Occipital lobe (tissue), 2 donors: Measurements from ENCODE around the gene ZNF219. TPM values are rescaled to one million over a fixed set of nuclear protein-coding genes. Genes with fewer than 3 reads are reported as not detected.
A peak's percentile ranks its signal among the peaks of the same experiment; 100 is the strongest.

Experiments used
- DNase-seq: peaks from one replicate; lab custom pipeline; 2025; lab: John Stamatoyannopoulos, UW
- total RNA-seq: library from RNA; depleted of rRNA; stranded (reverse); fragments of >200 nt; gene quantifications from one replicate; pipeline ENCODE4 v1.2.3, GENCODE V29; 2014

Gene ZNF219
- total RNA-seq, 1 donor from 2014 or later, result 9.7 TPM

DNA sequence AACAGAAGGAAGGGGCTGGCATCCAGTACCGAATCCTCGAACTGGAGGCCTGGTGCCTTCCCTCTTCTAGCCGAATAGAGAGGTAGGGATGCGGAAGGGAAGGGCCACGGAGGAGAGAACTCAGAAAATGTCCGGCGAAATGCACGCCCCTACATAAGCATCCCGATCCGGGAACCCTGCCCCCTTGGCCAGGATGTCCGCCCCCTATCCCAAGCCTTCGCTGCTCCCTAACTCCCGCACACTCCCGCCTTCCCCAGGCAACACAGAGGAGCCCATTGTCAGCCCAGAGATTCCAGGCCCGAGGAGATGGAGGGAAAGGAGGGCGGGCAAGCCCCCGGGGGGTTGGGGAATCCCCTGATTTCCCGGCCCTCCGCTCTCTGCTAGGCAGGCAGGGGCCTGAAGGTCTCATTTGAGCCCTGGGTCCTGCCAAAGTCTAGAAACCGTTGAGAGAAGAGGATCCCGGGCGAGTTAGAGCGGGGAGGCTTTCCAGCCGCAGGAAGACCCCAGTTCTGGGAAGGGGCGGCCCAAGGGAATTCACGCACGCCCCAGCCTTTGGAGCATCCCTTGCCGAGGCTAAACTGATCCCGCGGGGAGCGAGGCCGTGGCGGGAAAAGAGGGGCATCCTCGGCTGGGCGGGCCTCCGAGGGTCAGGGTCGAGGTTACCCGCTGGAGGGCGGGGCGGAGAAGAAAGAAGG is 28.9 kb downstream of the ZNF219 start:
- peak; percentile 38 for DNase-seq

DNA sequence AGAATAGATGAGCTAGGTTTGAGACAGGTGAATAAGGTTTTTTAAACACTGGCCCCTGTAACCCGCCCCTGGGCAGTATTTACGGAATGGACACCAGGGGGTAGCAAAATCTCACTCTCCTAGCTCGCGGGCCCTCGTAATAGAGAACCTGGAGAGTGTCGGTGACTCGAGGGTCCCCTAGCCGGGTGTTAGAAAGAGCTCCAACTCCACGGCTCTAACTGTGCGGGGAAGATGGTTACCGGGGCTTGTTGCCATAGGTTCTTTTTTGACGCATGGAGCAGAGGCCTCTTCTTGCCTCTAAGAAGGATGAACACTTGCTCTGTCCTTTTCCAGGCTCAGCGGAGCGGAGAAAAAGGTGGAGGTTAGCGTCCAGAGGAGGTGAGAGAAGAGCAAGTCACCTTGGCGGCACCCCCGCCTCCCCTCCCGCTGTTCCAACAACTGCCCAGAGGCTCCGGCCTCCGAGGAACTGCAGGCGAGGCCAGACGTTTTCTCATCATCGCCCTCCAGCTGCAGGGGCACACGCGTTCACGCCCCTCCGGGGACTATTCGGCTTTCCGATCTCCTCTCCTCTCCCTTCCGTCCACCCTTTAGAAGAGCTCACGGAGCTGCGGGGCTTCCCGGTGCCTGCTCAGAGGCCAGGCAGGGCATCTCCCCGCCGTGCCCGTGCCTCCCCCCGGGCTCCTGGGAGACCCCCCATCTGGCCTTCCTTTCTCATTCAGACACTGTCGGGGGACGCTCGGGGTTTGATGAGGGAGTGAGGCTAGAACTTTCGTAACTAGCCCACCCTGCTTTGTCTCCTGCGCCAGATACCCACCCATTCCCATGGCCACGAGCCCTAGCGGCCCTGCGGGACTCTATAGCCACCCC is 29.7 kb downstream of the ZNF219 start:
- DNase-seq, result peak; percentile 14

- no peak for DNase-seq
Observed at GRCh38 chr14:21066882-21067502, 31.5 kb downstream of the ZNF219 start.

DNA sequence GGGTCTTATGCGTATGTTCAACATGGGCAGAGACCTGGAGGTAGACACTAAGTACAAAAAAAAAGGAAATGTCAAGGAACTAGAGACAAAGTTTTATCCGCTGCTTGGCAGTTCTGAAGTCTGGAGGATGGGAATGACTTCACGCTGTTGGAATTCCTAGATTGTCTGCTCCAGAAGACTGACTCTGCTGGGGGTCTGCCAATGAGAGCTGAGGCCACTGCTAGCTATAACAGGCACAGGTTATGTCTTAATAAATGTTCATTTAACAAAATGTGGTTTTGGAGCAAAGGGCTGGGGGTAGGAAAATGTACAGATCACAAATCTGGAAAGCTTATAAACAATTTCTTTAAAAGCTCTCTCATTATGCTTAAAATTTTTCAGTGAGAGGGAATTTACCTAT is 35.0 kb downstream of the ZNF219 start:
- DNase-seq, result no peak

GRCh38 chr14:21061347-21061668 is 37.1 kb downstream of the ZNF219 start:
- DNase-seq, result no peak

DNA sequence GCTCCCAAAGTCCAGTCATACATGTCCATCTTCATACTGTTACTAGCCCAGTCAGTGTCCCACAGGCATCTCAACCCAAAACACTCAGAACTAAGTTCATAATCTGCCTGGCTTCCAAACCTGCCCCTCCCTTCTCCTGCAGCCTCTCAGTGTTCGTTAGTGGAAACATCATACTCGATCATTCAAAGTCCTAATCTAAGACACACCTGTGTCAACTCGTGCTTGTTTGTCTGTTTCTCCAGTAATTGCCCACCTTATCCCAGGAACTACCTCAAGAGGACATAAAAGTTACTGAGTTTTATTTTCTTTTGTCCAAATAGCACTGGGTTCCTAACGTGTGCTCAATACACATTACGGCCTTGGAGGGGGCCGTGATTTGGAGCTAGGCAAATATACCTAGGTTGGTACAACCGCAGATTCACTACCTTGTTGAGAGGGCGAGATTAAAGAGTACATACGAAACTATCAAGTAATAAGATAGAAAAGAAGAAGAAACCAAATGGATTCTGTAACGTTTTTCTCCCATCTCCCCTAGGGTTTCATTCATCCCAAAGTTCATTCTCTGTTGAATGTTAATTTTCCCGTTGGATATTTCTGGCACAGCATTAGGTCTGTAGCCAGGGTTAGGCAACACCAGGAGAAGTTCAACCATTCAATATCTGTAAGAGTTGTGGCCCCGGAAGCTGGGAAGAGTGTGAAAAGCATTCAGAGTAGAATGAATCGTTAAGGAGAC is 37.7 kb downstream of the ZNF219 start:
- no peak for DNase-seq

GRCh38 chr14:21059842-21060613 is 38.4 kb downstream of the ZNF219 start:
- DNase-seq, result no peak

DNA sequence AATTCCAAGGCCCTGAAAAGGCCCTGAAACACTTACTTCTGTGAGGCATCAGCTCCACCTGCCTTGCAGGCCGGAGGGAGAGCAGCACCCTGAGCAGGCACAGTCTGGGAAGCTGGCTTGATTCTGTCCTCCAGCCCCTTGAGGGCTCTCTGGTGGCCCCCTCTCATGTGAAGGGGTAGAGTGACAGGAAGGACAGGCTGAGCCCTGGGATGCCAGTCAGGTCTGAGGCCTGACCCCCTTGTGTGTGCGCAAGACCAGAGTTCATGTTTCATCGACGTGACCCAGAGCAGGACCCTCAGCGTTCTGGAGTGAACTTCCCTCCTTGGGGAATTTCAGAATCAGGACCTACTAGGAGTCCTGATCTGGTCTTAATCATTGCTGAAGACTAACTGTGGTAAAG is 39.6 kb downstream of the ZNF219 start:
- DNase-seq, result no peak

GRCh38 chr14:21057803-21058675 is 40.4 kb downstream of the ZNF219 start, which contains the start of gene RNASE8:
TSS of gene RNASE8 (plus strand) at chr14:21057822. CDS start at chr14:21057893, 71 bp downstream.
- DNase-seq, result no peak

- no peak for DNase-seq
Observed at GRCh38 chr14:21056520-21057163, 41.8 kb downstream of the ZNF219 start.

DNA sequence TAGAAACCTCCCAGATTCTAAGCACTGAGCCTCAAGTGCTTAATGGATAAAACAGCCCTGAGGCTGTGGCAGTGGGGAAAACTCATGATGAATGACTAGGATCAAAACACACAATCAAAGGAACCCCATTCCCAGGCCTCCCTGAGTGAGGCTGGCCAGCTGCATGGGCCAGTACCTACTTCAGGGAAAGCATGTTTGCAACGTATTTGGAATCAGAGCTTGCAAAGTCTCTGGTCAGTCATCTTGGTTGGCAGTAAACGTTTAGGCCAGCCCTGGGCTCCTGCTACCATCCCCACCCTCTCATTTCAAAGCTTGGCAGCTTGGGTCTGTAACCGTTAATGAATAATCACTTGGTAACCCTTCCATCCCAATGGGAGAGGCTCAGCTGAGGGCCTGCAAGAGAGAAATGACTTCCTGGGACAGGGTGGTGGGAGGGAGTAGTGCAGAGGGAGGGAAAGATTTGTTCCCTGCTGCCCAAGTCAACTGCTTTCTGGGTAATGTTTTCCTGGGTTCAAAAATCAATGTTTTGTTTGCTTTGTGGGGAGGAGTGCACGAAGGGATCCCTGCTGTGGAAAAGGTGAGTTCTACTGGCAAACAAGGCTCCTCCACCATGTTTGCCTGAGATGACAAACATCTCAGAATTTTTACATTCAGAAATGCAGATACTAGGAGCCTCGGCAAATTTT is 42.9 kb downstream of the ZNF219 start:
- DNase-seq, result no peak

DNA sequence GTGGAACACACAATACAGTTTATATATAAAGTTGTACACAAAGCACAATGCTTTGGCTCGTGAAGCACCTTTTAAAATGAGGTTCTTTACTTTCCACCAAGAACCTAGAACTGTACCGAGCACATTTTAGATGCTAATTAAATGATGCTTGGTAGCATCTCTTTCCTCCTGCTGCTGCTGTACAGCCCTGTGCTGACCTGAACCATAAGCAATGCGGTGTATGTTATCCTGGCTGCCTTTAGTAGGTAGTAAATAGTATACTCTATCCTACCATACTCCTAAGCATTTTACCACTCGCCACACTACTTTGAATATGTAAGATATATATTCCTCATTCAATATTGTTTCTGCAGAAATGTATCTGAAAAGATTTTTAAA is 43.7 kb downstream of the ZNF219 start:
- no peak for DNase-seq

DNA sequence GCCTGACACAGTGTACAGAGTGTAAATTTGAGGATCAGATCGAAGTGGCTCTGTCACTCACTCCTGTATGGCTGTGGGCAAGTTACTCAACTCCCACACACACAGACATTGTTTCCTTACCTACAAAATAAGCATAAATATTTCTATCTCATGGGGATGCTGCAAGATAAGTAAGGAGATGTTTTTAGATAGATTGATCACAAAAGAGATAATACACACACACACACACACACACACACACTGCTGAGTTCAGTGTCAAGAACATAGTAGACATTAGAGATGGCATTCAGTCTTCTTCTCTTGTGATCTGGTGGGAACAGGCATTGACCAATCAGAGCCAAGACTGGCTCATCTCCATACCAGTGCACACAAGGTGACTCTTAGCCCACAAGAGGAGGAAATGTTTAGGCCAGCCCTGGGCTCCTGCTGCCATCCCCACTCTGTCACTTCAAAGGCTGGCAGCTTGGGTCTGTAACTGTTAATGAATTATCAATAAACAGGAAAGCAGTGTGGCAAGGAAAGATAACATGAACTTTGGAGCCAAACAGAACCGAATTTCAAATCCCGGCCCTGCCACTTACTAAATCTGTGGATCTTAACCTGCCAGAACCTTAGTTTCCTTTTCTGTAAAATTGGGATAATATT is 44.2 kb downstream of the ZNF219 start:
- no peak for DNase-seq

DNA sequence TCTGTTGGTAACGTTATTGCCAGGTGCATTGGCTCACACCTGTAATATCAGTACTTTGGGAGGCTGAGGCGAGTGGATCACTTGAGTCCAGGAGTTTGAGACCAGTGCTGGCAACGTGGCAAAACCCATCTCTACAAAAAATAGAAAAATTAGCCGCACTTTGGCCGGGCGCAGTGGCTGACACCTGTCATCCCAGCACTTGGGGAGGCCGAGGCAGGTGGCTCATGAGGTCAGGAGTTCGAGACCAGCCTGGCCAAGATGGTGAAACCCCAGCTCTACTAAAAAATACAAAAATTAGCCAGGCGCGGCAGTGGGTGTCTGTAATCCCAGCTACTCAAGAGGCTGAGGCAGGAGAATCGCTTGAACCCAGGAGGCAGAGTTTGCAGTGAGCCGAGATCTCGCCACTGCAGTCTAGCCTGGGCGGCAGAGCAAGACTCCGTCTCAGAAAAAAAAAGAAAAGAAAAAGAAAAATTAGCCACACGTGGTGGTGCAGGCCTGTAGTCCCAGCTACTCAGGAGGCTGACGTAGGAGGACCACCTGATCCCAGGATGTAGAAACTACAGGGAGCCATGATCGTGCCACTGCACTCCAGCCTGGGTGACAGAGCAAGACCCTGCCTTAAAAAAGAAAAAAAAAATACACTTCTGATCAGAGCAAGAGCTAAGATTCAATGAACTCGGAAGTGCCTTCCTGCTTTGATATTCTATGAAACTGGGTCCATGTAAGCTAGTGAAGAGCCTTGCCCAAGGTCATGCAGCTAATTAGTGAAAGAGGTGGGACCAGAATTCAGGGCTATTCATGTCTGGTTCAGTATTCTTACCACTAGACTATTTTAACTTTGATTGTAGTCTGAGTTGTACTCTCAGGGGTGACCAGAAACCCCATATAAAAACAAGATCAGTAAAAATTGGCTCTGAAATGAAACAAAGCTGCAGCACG is 45.0 kb downstream of the ZNF219 start:
- no peak for DNase-seq

DNA sequence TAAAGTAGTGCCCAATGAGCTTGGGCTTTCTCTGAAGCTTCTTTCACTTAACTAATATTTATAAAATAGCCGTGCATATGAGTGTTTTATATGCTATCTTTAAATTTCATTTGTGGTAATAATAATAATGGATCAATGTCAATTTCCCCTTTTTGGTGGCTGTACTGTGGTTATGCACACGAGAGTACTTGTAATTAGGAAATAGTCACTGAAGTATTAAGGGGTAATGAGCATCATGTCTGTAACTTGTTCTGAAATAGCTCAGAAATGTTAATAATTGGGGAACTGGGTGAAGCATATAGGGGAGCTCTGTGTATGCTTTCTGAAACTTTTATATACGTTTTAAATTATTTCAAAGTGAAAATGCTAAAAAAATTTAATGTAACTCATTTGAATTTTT is 47.9 kb downstream of the ZNF219 start:
- DNase-seq, result no peak

GRCh38 chr14:21049271-21049673 is 49.2 kb downstream of the ZNF219 start:
- DNase-seq, result no peak

GRCh38 chr14:21048638-21049037 is 49.8 kb downstream of the ZNF219 start:
- no peak for DNase-seq
